Natural killer cell treated with Interleukin-12 subunit alpha and Interleukin-12 subunit beta and Interleukin-15 and Interleukin-18, amount 100 ng/mL, for 72 hours (primary cell): ENCODE data around the gene RALBP1. TPM values are rescaled to one million over a fixed set of nuclear protein-coding genes. Genes with fewer than 3 reads are reported as not detected.

Experiments
- ATAC-seq, 2 donors: fragments of 150-1000 bp; cut with Tn5 transposase in 1 of 2; sonication (Bioruptor Pico), chemical (Tn5 transposase) in 1 of 2; 2 replicates each; pipeline ENCODE4 v1.10.0; 2021
- DNase-seq: peaks from one replicate; pipeline ENCODE4 v3.0.0; 2022; ENCODE audit warnings: low spot score
- H3K27ac Mint-ChIP-seq, 2 donors: 1 replicate in 1 of 2; 2 replicates in 1 of 2; pipeline ENCODE4 v1.8.0; 2022; ENCODE audit warnings: mixed read lengths in 2 of 2, mild to moderate bottlenecking in 1 of 2, moderate library complexity in 1 of 2
- H3K27me3 Mint-ChIP-seq, 2 donors: 1 replicate in 1 of 2; 2 replicates in 1 of 2; pipeline ENCODE4 v1.8.0; 2022; ENCODE audit warnings: mixed read lengths in 2 of 2
- H3K36me3 Mint-ChIP-seq: one replicate; pipeline ENCODE4 v1.8.0; 2022; ENCODE audit warnings: mixed read lengths
- H3K4me1 Mint-ChIP-seq, 2 donors: 1 replicate in 1 of 2; 2 replicates in 1 of 2; pipeline ENCODE4 v1.8.0; 2022; ENCODE audit warnings: low read depth in 2 of 2, mixed read lengths in 2 of 2, mild to moderate bottlenecking in 1 of 2
- H3K4me3 Mint-ChIP-seq: one replicate; pipeline ENCODE4 v1.8.0; 2022; ENCODE audit warnings: mixed read lengths
- H3K9me3 Mint-ChIP-seq: 2 replicates; pipeline ENCODE4 v1.8.0; 2022; ENCODE audit warnings: mixed read lengths
- total RNA-seq, 2 donors: library from RNA; stranded (reverse); gene quantifications; one replicate each; pipeline ENCODE4 v1.2.3, GENCODE V29; 2022

RALBP1 gene
- total RNA-seq, 2 donors from 2014 or later, result 51.0 to 64.3 TPM

GRCh38 chr18:9578306-9578705, 103.0 kb downstream of the RALBP1 start:
- Mint-ChIP-seq H3K4me3 (no peak overlapping the region), H3K9me3 (no peaks in the 10 kb centered on the region), H3K4me1 (peaks cover 14 to 19% of the 10 kb centered on the region in 2 donors), H3K36me3 (peaks cover 29% of the 10 kb centered on the region), H3K27ac (no peak overlapping the region), H3K27me3 (no peaks in the 10 kb centered on the region)
- ATAC-seq, result no peak
- no peak for DNase-seq

GRCh38 chr18:9581667-9582066, 106.4 kb downstream of the RALBP1 start:
- peaks cover 14 to 16% of the 10 kb centered on the region in 2 donors for H3K4me1 Mint-ChIP-seq
- no peak for DNase-seq
- H3K4me3 Mint-ChIP-seq, result no peak overlapping the region
- H3K9me3 Mint-ChIP-seq, result no peaks in the 10 kb centered on the region
- peaks cover 20% of the 10 kb centered on the region for H3K36me3 Mint-ChIP-seq
- no peak overlapping the region for H3K27ac Mint-ChIP-seq
- ATAC-seq, result no peak
- no peaks in the 10 kb centered on the region for H3K27me3 Mint-ChIP-seq

GRCh38 chr18:9586814-9587213, 111.5 kb downstream of the RALBP1 start:
- no peak for ATAC-seq

More at GRCh38 chr18:9586814-9587213, 111.5 kb downstream of the RALBP1 start:
- peaks cover 6 to 8% of the 10 kb centered on the region in 2 donors for H3K4me1 Mint-ChIP-seq
- H3K36me3 Mint-ChIP-seq, result peaks cover 9% of the 10 kb centered on the region
- H3K27me3 Mint-ChIP-seq, result no peaks in the 10 kb centered on the region
- no peak for DNase-seq
- H3K9me3 Mint-ChIP-seq, result no peaks in the 10 kb centered on the region
- no peak overlapping the region for H3K4me3 Mint-ChIP-seq
- no peak overlapping the region for H3K27ac Mint-ChIP-seq

Other genes with a start within 250 kb of the RALBP1 start
- gene TWSG1, start 140.7 kb upstream of the RALBP1 start, total RNA-seq, result 10 to 100 TPM; 37.4 to 65.5 TPM
- gene PPP4R1, start 139.0 kb downstream of the RALBP1 start, total RNA-seq, result 10 to 100 TPM; 53.9 to 65.5 TPM
- 1 to 10 TPM; 1.7 to 6.9 TPM for gene RAB31, start 232.8 kb downstream of the RALBP1 start, total RNA-seq